NCI-H524 (cell line): ENCODE measurements around the gene TBL1XR1.

Experiments used
- DNase-seq, 2 experiments: peaks; one replicate each; lab custom pipeline; 2025; lab: John Stamatoyannopoulos, UW

TBL1XR1 gene

GRCh38 chr3:177061369-177061768 lies 135.9 kb downstream of the TBL1XR1 start:
- DNase-seq: no peak

GRCh38 chr3:177060492-177060891 lies 136.8 kb downstream of the TBL1XR1 start:
- DNase-seq: no peak

- DNase-seq: no peak
Measured at GRCh38 chr3:177058648-177059047, 138.6 kb downstream of the TBL1XR1 start.

- peak; percentile 50 to 80 for DNase-seq
Measured at GRCh38 chr3:177057768-177058167, 139.5 kb downstream of the TBL1XR1 start.

- peak; percentile 37 to 78 for DNase-seq
Measured at GRCh38 chr3:177056927-177057326, 140.4 kb downstream of the TBL1XR1 start.

GRCh38 chr3:177055605-177056571 lies 141.4 kb downstream of the TBL1XR1 start:
- DNase-seq: peak in 1 of 2 experiments; percentile 43

- no peak for DNase-seq
Measured at GRCh38 chr3:177053107-177053506, 144.2 kb downstream of the TBL1XR1 start.

- DNase-seq: no peak
Measured at GRCh38 chr3:177051411-177051810, 145.9 kb downstream of the TBL1XR1 start.

GRCh38 chr3:177050501-177051237 lies 146.6 kb downstream of the TBL1XR1 start:
- DNase-seq: peak; percentile 14 to 56

GRCh38 chr3:177045767-177046166 lies 151.5 kb downstream of the TBL1XR1 start:
- no peak for DNase-seq

GRCh38 chr3:177045222-177045621 lies 152.1 kb downstream of the TBL1XR1 start:
- no peak for DNase-seq

GRCh38 chr3:177041730-177042551 lies 155.3 kb downstream of the TBL1XR1 start:
- no peak for DNase-seq

GRCh38 chr3:177041021-177041729 lies 156.1 kb downstream of the TBL1XR1 start:
- DNase-seq: no peak

- DNase-seq: no peak
Measured at GRCh38 chr3:177039490-177040274, 157.6 kb downstream of the TBL1XR1 start.

- DNase-seq: no peak
Measured at GRCh38 chr3:177037241-177037640, 160.0 kb downstream of the TBL1XR1 start.

- DNase-seq: no peak
Measured at GRCh38 chr3:177035676-177036075, 161.6 kb downstream of the TBL1XR1 start.

GRCh38 chr3:177034832-177035475 lies 162.3 kb downstream of the TBL1XR1 start:
- no peak for DNase-seq

GRCh38 chr3:177026505-177027277 lies 170.6 kb downstream of the TBL1XR1 start:
- no peak for DNase-seq

- DNase-seq: no peak
Measured at GRCh38 chr3:177015881-177016280, 181.4 kb downstream of the TBL1XR1 start.
